ENCODE data around the gene UEVLD.

DNA sequence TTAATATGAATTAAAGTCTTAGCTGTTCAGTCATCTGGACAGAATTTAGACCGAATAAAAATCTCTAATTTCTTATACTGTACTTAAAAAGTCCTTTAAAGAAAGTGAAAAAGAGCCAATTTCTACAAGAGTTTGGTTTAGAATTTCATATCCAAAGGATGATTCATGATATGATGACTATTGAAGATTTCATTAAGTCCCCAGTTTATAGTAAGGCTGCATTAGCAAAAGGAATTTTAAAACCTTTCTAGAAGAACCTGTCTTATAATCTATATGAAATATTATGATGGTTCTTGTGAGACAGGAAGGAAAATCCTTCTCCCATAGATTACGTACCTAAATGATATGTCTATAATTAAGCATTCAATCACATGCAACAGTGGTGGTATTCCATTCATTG is 96.6 kb downstream of the UEVLD start:
- no peak for TF ChIP-seq POLR2A (IDR thresholded peaks at IDR 0.05)
- TF ChIP-seq, protein P1, sequence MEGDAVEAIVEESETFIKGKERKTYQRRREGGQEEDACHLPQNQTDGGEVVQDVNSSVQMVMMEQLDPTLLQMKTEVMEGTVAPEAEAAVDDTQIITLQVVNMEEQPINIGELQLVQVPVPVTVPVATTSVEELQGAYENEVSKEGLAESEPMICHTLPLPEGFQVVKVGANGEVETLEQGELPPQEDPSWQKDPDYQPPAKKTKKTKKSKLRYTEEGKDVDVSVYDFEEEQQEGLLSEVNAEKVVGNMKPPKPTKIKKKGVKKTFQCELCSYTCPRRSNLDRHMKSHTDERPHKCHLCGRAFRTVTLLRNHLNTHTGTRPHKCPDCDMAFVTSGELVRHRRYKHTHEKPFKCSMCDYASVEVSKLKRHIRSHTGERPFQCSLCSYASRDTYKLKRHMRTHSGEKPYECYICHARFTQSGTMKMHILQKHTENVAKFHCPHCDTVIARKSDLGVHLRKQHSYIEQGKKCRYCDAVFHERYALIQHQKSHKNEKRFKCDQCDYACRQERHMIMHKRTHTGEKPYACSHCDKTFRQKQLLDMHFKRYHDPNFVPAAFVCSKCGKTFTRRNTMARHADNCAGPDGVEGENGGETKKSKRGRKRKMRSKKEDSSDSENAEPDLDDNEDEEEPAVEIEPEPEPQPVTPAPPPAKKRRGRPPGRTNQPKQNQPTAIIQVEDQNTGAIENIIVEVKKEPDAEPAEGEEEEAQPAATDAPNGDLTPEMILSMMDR (IDR thresholded peaks at IDR 0.05) = no peak
- TF ChIP-seq EP300 (IDR thresholded peaks at IDR 0.05) = no peak

All from tibial nerve (tissue), 4 donors.